HEK293 (cell line): Measurements from ENCODE around the gene R3HDM2.

Experiments
- CTCF ChIA-PET: fragments of 350-600 bp; formaldehyde crosslinking; extraction: SDS; loops from one replicate; lab custom pipeline; 2021; ENCODE audit warnings: antibody characterized with exemption; lab: Yijun Ruan, JAX
- POLR2A ChIA-PET: fragments of 300-600 bp; formaldehyde crosslinking; extraction: SDS; loops from one replicate; lab custom pipeline; 2020; ENCODE audit warnings: antibody characterized with exemption, inconsistent platforms; lab: Yijun Ruan, JAX
- H3K27ac ChIP-seq: fragments of 200-500 bp; sonication (Bioruptor generic); 2 replicates; pipeline ENCODE4 v1.5.1; 2014; ENCODE audit warnings: low read depth, low read length, control low read depth, inconsistent platforms; ENCODE audit errors: extremely low read depth
- H3K36me3 ChIP-seq, 2 experiments: fragments of 200-500 bp in 1 of 2; sonication (Bioruptor generic) in 1 of 2; 1 replicate in 1 of 2; 2 replicates in 1 of 2; pipeline ENCODE4 v1.5.1; 2014 to 2017; ENCODE audit warnings: inconsistent platforms in 2 of 2, low read length in 2 of 2; ENCODE audit not compliant: control insufficient read depth in 2 of 2, insufficient read depth in 1 of 2
- H3K4me1 ChIP-seq: fragments of 200-500 bp; sonication (Bioruptor generic); 2 replicates; pipeline ENCODE4 v1.5.1; 2014; ENCODE audit warnings: mild to moderate bottlenecking, low read length, inconsistent platforms; ENCODE audit not compliant: control insufficient read depth, insufficient read depth
- H3K4me3 ChIP-seq: 2 replicates; pipeline ENCODE4 v1.5.1; 2011; ENCODE audit warnings: low read depth, mild to moderate bottlenecking, control low read depth, low read length, moderate library complexity
- H3K9me3 ChIP-seq: fragments of 200-500 bp; sonication (Bioruptor generic); 2 replicates; pipeline ENCODE4 v1.5.1; 2014; ENCODE audit warnings: low read depth, low read length, inconsistent platforms; ENCODE audit not compliant: control insufficient read depth, insufficient read depth
- IKZF3 ChIP-seq: fragments of 450-650 bp; IDR thresholded peaks from 2 replicates; pipeline ENCODE4 v1.5.0; 2018; ENCODE audit warnings: missing biosample characterization, mild to moderate bottlenecking, missing genetic modification characterization, moderate library complexity
- SP2 ChIP-seq: fragments of 450-650 bp; formaldehyde crosslinking; IDR thresholded peaks from 2 replicates; pipeline ENCODE4 v1.5.1; 2016; ENCODE audit warnings: missing biosample characterization, missing genetic modification characterization
- TCF7L2 ChIP-seq: IDR thresholded peaks from 2 replicates; pipeline ENCODE4 v1.6.1; 2011; ENCODE audit warnings: low read depth, mild to moderate bottlenecking, inconsistent platforms, low read length, moderate library complexity, borderline replicate concordance
- YY1 ChIP-seq: fragments of 450-650 bp; formaldehyde crosslinking; IDR thresholded peaks from 2 replicates; pipeline ENCODE4 v1.5.1; 2018; ENCODE audit warnings: missing biosample characterization, missing genetic modification characterization
- YY2 ChIP-seq: fragments of 450-650 bp; formaldehyde crosslinking; IDR thresholded peaks from 2 replicates; pipeline ENCODE4 v1.5.1; 2016; ENCODE audit warnings: missing biosample characterization, missing genetic modification characterization
- ZBTB17 ChIP-seq: fragments of 450-650 bp; formaldehyde crosslinking; IDR thresholded peaks from 2 replicates; pipeline ENCODE4 v1.5.1; 2016; ENCODE audit warnings: missing biosample characterization, missing genetic modification characterization
- ZFP3 ChIP-seq: fragments of 450-650 bp; formaldehyde crosslinking; IDR thresholded peaks from 2 replicates; pipeline ENCODE4 v1.5.1; 2016; ENCODE audit warnings: low read depth, missing biosample characterization, missing genetic modification characterization
- ZNF112 ChIP-seq: fragments of 450-650 bp; formaldehyde crosslinking; IDR thresholded peaks from 2 replicates; pipeline ENCODE4 v1.5.0; 2017; ENCODE audit warnings: missing biosample characterization, missing genetic modification characterization
- ZNF311 ChIP-seq: fragments of 450-650 bp; formaldehyde crosslinking; IDR thresholded peaks from 2 replicates; pipeline ENCODE4 v1.5.1; 2017; ENCODE audit warnings: missing biosample characterization, missing genetic modification characterization, borderline replicate concordance
- ZNF48 ChIP-seq: fragments of 450-650 bp; formaldehyde crosslinking; IDR thresholded peaks from 2 replicates; pipeline ENCODE4 v1.5.1; 2016; ENCODE audit warnings: missing biosample characterization, missing genetic modification characterization
- ZNF529 ChIP-seq: fragments of 450-650 bp; formaldehyde crosslinking; IDR thresholded peaks from 2 replicates; pipeline ENCODE4 v1.5.1; 2017; ENCODE audit warnings: missing genetic modification characterization, missing biosample characterization; ENCODE audit not compliant: insufficient replicate concordance
- ZNF571 ChIP-seq: fragments of 450-650 bp; formaldehyde crosslinking; IDR thresholded peaks from 2 replicates; pipeline ENCODE4 v1.5.0; 2017; ENCODE audit warnings: missing biosample characterization, missing genetic modification characterization
- ZNF623 ChIP-seq: fragments of 450-650 bp; formaldehyde crosslinking; IDR thresholded peaks from 2 replicates; pipeline ENCODE4 v1.5.1; 2016; ENCODE audit warnings: missing biosample characterization, missing genetic modification characterization
- ZNF76 ChIP-seq: fragments of 450-650 bp; formaldehyde crosslinking; IDR thresholded peaks from 2 replicates; pipeline ENCODE4; 2016; ENCODE audit warnings: low read depth, missing biosample characterization, missing genetic modification characterization, borderline replicate concordance
- ZNF776 ChIP-seq: fragments of 450-650 bp; formaldehyde crosslinking; IDR thresholded peaks from 2 replicates; pipeline ENCODE4 v1.5.0; 2017; ENCODE audit warnings: missing biosample characterization, missing genetic modification characterization, borderline replicate concordance
- TF ChIP-seq, protein P1 (sequence below): fragments of 450-650 bp; formaldehyde crosslinking; IDR thresholded peaks from 2 replicates; pipeline ENCODE4 v1.5.1; 2016; ENCODE audit warnings: missing biosample characterization, missing genetic modification characterization
- TF ChIP-seq, protein P2 (sequence below): fragments of 450-650 bp; formaldehyde crosslinking; IDR thresholded peaks from 2 replicates; pipeline ENCODE4 v1.5.1; 2016; ENCODE audit warnings: missing biosample characterization, missing genetic modification characterization
- TF ChIP-seq, protein P3 (sequence below): fragments of 450-650 bp; formaldehyde crosslinking; IDR thresholded peaks from 2 replicates; pipeline ENCODE4 v1.5.1; 2016; ENCODE audit warnings: missing biosample characterization, missing genetic modification characterization, borderline replicate concordance
- TF ChIP-seq, protein P4 (sequence below): fragments of 450-650 bp; formaldehyde crosslinking; conservative IDR thresholded peaks from 2 replicates; pipeline ENCODE4 v1.5.1; 2016; ENCODE audit warnings: low read depth, missing biosample characterization, missing genetic modification characterization
- TF ChIP-seq, protein P5 (sequence below): fragments of 450-650 bp; formaldehyde crosslinking; IDR thresholded peaks from 2 replicates; pipeline ENCODE4 v1.5.1; 2016; ENCODE audit warnings: missing biosample characterization, missing genetic modification characterization
- TF ChIP-seq, protein P6 (sequence below): fragments of 450-650 bp; IDR thresholded peaks from 2 replicates; pipeline ENCODE4 v1.5.1; 2018; ENCODE audit warnings: missing biosample characterization, missing genetic modification characterization

R3HDM2 gene

DNA sequence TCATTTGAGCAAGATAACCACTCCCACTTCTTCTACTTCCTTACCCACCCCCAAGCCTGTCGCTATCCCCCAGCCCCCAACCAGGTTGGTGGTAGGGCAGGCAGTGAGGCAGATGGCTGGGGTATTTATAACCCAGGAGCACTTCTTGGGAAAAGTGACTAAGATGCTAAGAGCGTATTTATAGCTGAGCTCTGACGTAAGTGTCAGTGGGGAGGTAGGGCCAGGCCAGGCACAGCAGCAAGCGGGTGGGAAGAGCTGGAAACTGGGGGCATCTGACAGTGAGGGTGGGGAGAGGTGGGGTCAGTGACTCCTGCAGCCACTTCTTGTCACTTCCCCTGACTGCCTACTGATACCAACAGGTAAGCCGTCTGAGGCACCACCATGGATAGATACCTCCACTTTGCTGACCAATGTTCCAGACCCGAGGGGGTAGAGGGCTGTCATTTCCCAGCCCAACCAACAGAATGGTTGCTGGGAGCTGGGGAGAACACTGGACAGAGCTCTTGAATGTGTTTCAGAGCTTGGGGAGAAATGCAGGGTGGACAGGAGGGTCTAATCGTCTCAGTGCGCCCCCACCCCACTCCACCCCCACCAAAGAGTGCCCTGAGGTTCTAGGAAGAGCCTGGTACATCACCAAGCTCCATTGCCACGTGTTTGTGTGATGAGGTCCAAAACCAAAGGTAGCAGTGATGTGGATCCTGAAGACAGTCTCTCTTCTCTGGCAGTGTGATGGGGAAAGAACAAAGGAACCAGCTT, 21.5 kb upstream of the R3HDM2 start:
- H3K36me3 ChIP-seq = no peaks in the 10 kb centered on the region
- no peak overlapping the region for H3K4me3 ChIP-seq
- H3K27ac ChIP-seq = no peak overlapping the region
- H3K4me1 ChIP-seq = peaks cover 7% of the 10 kb centered on the region; the same call in 1 of the 2 replicates
- ChIA-PET POLR2A (interaction anchor here (0.5 to 1.4 kb wide), 8 partner anchors 12 to 223 kb away, joined by 3 to 5 read pairs (median 4); partner anchors contain the start of gene SHMT2), CTCF (interaction anchor here (0.6 to 9.7 kb wide), 48 partner anchors 8 to 238 kb away, joined by 3 to 219 read pairs (median 6); partner anchors contain the start of genes INHBC, NXPH4, SHMT2 and STAC3)
- no peaks in the 10 kb centered on the region for H3K9me3 ChIP-seq
- TF ChIP-seq ZNF112 = no peak
- no peak for TF ChIP-seq ZBTB17 (tag by site-specific recombination)
- TF ChIP-seq ZNF623 (tag by site-specific recombination) = no peak
- no peak for TF ChIP-seq ZNF76 (tag by site-specific recombination)
- TF ChIP-seq, protein P1, sequence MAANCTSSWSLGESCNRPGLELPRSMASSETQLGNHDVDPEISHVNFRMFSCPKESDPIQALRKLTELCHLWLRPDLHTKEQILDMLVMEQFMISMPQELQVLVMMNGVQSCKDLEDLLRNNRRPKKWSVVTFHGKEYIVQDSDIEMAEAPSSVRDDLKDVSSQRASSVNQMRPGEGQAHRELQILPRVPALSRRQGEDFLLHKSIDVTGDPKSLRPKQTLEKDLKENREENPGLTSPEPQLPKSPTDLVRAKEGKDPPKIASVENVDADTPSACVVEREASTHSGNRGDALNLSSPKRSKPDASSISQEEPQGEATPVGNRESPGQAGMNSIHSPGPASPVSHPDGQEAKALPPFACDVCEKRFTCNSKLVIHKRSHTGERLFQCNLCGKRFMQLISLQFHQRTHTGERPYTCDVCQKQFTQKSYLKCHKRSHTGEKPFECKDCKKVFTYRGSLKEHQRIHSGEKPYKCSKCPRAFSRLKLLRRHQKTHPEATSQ (tag by site-specific recombination) = no peak
- TF ChIP-seq ZNF776 (tag by site-specific recombination) = no peak
- TF ChIP-seq TCF7L2 = no peak
- TF ChIP-seq, protein P2, sequence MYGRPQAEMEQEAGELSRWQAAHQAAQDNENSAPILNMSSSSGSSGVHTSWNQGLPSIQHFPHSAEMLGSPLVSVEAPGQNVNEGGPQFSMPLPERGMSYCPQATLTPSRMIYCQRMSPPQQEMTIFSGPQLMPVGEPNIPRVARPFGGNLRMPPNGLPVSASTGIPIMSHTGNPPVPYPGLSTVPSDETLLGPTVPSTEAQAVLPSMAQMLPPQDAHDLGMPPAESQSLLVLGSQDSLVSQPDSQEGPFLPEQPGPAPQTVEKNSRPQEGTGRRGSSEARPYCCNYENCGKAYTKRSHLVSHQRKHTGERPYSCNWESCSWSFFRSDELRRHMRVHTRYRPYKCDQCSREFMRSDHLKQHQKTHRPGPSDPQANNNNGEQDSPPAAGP (tag by site-specific recombination) = no peak
- no peak for TF ChIP-seq ZNF48 (tag by site-specific recombination)
- TF ChIP-seq, protein P3, sequence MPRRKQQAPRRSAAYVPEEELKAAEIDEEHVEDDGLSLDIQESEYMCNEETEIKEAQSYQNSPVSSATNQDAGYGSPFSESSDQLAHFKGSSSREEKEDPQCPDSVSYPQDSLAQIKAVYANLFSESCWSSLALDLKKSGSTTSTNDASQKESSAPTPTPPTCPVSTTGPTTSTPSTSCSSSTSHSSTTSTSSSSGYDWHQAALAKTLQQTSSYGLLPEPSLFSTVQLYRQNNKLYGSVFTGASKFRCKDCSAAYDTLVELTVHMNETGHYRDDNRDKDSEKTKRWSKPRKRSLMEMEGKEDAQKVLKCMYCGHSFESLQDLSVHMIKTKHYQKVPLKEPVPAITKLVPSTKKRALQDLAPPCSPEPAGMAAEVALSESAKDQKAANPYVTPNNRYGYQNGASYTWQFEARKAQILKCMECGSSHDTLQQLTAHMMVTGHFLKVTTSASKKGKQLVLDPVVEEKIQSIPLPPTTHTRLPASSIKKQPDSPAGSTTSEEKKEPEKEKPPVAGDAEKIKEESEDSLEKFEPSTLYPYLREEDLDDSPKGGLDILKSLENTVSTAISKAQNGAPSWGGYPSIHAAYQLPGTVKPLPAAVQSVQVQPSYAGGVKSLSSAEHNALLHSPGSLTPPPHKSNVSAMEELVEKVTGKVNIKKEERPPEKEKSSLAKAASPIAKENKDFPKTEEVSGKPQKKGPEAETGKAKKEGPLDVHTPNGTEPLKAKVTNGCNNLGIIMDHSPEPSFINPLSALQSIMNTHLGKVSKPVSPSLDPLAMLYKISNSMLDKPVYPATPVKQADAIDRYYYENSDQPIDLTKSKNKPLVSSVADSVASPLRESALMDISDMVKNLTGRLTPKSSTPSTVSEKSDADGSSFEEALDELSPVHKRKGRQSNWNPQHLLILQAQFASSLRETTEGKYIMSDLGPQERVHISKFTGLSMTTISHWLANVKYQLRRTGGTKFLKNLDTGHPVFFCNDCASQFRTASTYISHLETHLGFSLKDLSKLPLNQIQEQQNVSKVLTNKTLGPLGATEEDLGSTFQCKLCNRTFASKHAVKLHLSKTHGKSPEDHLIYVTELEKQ = no peak
- TF ChIP-seq, protein P4, sequence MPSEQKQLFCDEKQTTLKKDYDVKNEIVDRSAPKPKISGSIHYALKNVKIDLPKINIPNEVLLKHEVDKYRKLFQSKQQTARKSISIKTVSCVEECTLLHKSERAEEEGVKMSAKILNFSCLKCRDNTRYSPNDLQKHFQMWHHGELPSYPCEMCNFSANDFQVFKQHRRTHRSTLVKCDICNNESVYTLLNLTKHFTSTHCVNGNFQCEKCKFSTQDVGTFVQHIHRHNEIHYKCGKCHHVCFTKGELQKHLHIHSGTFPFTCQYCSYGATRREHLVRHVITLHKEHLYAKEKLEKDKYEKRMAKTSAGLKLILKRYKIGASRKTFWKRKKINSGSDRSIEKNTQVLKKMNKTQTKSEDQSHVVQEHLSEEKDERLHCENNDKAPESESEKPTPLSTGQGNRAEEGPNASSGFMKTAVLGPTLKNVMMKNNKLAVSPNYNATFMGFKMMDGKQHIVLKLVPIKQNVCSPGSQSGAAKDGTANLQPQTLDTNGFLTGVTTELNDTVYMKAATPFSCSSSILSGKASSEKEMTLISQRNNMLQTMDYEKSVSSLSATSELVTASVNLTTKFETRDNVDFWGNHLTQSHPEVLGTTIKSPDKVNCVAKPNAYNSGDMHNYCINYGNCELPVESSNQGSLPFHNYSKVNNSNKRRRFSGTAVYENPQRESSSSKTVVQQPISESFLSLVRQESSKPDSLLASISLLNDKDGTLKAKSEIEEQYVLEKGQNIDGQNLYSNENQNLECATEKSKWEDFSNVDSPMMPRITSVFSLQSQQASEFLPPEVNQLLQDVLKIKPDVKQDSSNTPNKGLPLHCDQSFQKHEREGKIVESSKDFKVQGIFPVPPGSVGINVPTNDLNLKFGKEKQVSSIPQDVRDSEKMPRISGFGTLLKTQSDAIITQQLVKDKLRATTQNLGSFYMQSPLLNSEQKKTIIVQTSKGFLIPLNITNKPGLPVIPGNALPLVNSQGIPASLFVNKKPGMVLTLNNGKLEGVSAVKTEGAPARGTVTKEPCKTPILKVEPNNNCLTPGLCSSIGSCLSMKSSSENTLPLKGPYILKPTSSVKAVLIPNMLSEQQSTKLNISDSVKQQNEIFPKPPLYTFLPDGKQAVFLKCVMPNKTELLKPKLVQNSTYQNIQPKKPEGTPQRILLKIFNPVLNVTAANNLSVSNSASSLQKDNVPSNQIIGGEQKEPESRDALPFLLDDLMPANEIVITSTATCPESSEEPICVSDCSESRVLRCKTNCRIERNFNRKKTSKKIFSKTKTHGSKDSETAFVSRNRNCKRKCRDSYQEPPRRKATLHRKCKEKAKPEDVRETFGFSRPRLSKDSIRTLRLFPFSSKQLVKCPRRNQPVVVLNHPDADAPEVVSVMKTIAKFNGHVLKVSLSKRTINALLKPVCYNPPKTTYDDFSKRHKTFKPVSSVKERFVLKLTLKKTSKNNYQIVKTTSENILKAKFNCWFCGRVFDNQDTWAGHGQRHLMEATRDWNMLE = no peak
- TF ChIP-seq ZNF311 (tag by site-specific recombination) = no peak
- peak; percentile 52; the same call in 1 of the 2 replicates for TF ChIP-seq IKZF3 (tag by site-specific recombination)
- TF ChIP-seq YY2 = no peak
- TF ChIP-seq ZNF529 (tag by site-specific recombination) = no peak
- TF ChIP-seq ZFP3 = no peak
- TF ChIP-seq SP2 (tag by site-specific recombination) = peak; percentile 22; the same call in 1 of the 2 replicates
- no peak for TF ChIP-seq ZNF571 (tag by site-specific recombination)
- no peak for TF ChIP-seq YY1 (tag by site-specific recombination)
- TF ChIP-seq, protein P5, sequence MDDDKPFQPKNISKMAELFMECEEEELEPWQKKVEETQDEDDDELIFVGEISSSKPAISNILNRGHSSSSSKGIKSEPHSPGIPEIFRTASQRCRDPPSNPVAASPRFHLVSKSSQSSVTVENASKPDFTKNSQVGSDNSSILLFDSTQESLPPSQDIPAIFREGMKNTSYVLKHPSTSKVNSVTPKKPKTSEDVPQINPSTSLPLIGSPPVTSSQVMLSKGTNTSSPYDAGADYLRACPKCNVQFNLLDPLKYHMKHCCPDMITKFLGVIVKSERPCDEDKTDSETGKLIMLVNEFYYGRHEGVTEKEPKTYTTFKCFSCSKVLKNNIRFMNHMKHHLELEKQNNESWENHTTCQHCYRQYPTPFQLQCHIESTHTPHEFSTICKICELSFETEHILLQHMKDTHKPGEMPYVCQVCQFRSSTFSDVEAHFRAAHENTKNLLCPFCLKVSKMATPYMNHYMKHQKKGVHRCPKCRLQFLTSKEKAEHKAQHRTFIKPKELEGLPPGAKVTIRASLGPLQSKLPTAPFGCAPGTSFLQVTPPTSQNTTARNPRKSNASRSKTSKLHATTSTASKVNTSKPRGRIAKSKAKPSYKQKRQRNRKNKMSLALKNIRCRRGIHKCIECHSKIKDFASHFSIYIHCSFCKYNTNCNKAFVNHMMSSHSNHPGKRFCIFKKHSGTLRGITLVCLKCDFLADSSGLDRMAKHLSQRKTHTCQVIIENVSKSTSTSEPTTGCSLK = no peak
- TF ChIP-seq, protein P6, sequence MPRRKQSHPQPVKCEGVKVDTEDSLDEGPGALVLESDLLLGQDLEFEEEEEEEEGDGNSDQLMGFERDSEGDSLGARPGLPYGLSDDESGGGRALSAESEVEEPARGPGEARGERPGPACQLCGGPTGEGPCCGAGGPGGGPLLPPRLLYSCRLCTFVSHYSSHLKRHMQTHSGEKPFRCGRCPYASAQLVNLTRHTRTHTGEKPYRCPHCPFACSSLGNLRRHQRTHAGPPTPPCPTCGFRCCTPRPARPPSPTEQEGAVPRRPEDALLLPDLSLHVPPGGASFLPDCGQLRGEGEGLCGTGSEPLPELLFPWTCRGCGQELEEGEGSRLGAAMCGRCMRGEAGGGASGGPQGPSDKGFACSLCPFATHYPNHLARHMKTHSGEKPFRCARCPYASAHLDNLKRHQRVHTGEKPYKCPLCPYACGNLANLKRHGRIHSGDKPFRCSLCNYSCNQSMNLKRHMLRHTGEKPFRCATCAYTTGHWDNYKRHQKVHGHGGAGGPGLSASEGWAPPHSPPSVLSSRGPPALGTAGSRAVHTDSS = no peak
